Measurements from ENCODE around the gene BCL3. TPM values are rescaled to one million over a fixed set of nuclear protein-coding genes. Genes with fewer than 3 reads are reported as not detected.

The BCL3 gene
- total and polyA plus RNA-seq, 2 of the 13 experiments (the other 11 are each of a cell fraction or from before 2014, with no cell fraction given), result 2.3 to 4.0 TPM

DNA sequence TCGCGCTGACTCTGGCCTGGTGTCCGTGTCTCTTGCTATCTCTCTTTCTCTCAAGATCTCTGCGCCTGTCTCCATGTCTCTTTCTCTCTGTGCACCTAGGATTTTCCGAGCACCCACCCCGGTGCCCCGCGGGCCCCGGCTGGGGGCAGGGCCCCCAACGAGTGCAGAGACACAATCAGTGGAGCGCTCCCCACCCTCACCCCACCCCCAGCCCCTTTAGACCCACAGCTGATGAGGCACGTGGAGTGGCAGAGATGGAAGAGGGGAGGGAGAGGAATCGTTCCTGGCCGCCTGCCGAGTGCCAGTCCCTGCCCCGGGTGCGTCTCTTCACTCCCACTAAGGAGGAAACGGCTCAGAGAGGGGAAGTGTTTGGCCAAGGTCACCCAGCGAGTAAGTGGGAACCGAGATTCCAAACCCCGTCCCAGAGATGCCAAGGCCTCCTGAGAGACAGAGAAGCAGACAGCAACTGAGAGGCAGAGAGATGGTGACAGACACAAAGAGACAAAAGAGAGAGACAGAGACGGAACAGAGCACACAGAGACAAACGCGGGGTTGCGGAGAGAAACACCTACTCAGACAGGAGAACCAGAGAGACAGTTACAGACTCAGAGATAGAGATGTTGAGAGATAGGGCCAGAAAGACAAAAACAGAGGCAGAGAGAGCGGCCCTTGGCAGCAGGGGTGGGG, 626 bp upstream of the BCL3 start (continued):
- TF ChIP-seq, protein P1, sequence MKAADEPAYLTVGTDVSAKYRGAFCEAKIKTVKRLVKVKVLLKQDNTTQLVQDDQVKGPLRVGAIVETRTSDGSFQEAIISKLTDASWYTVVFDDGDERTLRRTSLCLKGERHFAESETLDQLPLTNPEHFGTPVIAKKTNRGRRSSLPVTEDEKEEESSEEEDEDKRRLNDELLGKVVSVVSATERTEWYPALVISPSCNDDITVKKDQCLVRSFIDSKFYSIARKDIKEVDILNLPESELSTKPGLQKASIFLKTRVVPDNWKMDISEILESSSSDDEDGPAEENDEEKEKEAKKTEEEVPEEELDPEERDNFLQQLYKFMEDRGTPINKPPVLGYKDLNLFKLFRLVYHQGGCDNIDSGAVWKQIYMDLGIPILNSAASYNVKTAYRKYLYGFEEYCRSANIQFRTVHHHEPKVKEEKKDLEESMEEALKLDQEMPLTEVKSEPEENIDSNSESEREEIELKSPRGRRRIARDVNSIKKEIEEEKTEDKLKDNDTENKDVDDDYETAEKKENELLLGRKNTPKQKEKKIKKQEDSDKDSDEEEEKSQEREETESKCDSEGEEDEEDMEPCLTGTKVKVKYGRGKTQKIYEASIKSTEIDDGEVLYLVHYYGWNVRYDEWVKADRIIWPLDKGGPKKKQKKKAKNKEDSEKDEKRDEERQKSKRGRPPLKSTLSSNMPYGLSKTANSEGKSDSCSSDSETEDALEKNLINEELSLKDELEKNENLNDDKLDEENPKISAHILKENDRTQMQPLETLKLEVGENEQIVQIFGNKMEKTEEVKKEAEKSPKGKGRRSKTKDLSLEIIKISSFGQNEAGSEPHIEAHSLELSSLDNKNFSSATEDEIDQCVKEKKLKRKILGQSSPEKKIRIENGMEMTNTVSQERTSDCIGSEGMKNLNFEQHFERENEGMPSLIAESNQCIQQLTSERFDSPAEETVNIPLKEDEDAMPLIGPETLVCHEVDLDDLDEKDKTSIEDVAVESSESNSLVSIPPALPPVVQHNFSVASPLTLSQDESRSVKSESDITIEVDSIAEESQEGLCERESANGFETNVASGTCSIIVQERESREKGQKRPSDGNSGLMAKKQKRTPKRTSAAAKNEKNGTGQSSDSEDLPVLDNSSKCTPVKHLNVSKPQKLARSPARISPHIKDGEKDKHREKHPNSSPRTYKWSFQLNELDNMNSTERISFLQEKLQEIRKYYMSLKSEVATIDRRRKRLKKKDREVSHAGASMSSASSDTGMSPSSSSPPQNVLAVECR (CRISPR knock-in tag; IDR thresholded peaks at IDR 0.05; ENCODE audit: borderline replicate concordance), result peak; percentile 1; the same call in 1 of the 2 replicates
- TF ChIP-seq STAG1 (CRISPR knock-in tag; IDR thresholded peaks at IDR 0.05) (no peak), AGO2 (optimal IDR thresholded peaks at IDR 0.05; ENCODE audit: low read depth, low read length) (peak; percentile 48), HNRNPL (IDR thresholded peaks at IDR 0.05; ENCODE audit: low read depth, low read length) (peak; percentile 58; the same call in 1 of the 2 replicates), ZNF343 (CRISPR knock-in tag; IDR thresholded peaks at IDR 0.05) (no peak), SRSF1 (optimal IDR thresholded peaks at IDR 0.05; ENCODE audit: low read depth, low read length) (peak; percentile 34), U2AF1 (optimal IDR thresholded peaks at IDR 0.05; ENCODE audit: low read depth, low read length) (no peak), ZFAT (CRISPR knock-in tag; conservative IDR thresholded peaks at IDR 0.05) (no peak), MAFK (conservative IDR thresholded peaks at IDR 0.05 in 1 of 2, IDR thresholded peaks at IDR 0.05 in 1 of 2; ENCODE audit: low read length in 2 of 2) (no peak), NFKB2 (CRISPR knock-in tag; IDR thresholded peaks at IDR 0.05; ENCODE audit: borderline replicate concordance) (0 out of 2 replicates have a peak, but pooled peaks have one; percentile 51), TAF1 (CRISPR knock-in tag; IDR thresholded peaks at IDR 0.05) (no peak), TBL1XR1 (IDR thresholded peaks at IDR 0.05; ENCODE audit: borderline replicate concordance, low read length, partially characterized antibody) (no peak)
- TF ChIP-seq, protein P2, sequence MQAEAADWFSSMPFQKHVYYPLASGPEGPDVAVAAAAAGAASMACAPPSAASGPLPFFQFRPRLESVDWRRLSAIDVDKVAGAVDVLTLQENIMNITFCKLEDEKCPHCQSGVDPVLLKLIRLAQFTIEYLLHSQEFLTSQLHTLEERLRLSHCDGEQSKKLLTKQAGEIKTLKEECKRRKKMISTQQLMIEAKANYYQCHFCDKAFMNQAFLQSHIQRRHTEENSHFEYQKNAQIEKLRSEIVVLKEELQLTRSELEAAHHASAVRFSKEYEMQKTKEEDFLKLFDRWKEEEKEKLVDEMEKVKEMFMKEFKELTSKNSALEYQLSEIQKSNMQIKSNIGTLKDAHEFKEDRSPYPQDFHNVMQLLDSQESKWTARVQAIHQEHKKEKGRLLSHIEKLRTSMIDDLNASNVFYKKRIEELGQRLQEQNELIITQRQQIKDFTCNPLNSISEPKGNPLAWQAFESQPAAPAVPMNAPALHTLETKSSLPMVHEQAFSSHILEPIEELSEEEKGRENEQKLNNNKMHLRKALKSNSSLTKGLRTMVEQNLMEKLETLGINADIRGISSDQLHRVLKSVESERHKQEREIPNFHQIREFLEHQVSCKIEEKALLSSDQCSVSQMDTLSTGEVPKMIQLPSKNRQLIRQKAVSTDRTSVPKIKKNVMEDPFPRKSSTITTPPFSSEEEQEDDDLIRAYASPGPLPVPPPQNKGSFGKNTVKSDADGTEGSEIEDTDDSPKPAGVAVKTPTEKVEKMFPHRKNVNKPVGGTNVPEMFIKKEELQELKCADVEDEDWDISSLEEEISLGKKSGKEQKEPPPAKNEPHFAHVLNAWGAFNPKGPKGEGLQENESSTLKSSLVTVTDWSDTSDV (CRISPR knock-in tag; IDR thresholded peaks at IDR 0.05), result no peak
- TF ChIP-seq, protein P3, sequence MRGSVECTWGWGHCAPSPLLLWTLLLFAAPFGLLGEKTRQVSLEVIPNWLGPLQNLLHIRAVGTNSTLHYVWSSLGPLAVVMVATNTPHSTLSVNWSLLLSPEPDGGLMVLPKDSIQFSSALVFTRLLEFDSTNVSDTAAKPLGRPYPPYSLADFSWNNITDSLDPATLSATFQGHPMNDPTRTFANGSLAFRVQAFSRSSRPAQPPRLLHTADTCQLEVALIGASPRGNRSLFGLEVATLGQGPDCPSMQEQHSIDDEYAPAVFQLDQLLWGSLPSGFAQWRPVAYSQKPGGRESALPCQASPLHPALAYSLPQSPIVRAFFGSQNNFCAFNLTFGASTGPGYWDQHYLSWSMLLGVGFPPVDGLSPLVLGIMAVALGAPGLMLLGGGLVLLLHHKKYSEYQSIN (CRISPR knock-in tag; IDR thresholded peaks at IDR 0.05; ENCODE audit: borderline replicate concordance), result no peak
- TF ChIP-seq, protein P4, sequence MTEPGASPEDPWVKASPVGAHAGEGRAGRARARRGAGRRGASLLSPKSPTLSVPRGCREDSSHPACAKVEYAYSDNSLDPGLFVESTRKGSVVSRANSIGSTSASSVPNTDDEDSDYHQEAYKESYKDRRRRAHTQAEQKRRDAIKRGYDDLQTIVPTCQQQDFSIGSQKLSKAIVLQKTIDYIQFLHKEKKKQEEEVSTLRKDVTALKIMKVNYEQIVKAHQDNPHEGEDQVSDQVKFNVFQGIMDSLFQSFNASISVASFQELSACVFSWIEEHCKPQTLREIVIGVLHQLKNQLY (CRISPR knock-in tag; IDR thresholded peaks at IDR 0.05), result no peak
